Measurements from ENCODE around the gene CDH13.

DNA sequence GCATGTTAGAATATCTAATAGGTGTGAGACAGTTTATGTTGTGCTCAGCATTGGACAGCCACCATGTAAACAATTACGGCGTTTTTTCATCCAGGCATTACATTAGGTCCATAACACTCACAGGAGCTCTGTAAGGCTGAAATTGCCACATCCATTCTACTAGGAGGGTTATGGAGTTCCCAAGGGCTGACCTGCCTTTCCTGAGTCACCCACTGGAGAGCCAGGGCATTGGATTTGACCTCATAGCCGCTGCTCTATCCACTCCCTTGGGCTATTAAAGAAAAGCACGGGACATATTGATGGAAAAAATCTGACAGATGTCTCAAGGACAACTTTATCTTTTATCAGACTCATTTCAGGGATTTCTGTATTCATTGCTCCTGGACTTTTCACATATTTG lies 874.7 kb downstream of the CDH13 start:
- TF ChIP-seq, protein P1, sequence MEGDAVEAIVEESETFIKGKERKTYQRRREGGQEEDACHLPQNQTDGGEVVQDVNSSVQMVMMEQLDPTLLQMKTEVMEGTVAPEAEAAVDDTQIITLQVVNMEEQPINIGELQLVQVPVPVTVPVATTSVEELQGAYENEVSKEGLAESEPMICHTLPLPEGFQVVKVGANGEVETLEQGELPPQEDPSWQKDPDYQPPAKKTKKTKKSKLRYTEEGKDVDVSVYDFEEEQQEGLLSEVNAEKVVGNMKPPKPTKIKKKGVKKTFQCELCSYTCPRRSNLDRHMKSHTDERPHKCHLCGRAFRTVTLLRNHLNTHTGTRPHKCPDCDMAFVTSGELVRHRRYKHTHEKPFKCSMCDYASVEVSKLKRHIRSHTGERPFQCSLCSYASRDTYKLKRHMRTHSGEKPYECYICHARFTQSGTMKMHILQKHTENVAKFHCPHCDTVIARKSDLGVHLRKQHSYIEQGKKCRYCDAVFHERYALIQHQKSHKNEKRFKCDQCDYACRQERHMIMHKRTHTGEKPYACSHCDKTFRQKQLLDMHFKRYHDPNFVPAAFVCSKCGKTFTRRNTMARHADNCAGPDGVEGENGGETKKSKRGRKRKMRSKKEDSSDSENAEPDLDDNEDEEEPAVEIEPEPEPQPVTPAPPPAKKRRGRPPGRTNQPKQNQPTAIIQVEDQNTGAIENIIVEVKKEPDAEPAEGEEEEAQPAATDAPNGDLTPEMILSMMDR (IDR thresholded peaks at IDR 0.05), result no peak
- no peak for TF ChIP-seq POLR2A (IDR thresholded peaks at IDR 0.05)

Measured in thyroid gland (tissue), 4 donors.